IMR-90 (cell line): Measurements from ENCODE around the gene FANCG. TPM values are rescaled to one million over a fixed set of nuclear protein-coding genes. Genes with fewer than 3 reads are reported as not detected.

Source experiments
- ATAC-seq: fragments of 200-7000 bp; cut with Tn5 transposase; 2 replicates; pipeline ENCODE4 v1.9.1; 2020; ENCODE audit warnings: low read depth, mild to moderate bottlenecking, moderate library complexity
- BruUV-seq: library from RNA; stranded (reverse); fragments of 400-500 nt; replicated peaks from 2 replicates; lab custom pipeline; 2021; lab: Mats Ljungman, UMichigan
- CTCF ChIA-PET: fragments of 300-600 bp; formaldehyde crosslinking; extraction: SDS; loops from one replicate; lab custom pipeline; 2021; ENCODE audit warnings: antibody characterized with exemption; lab: Yijun Ruan, JAX
- POLR2A ChIA-PET: fragments of 300-600 bp; sonication (Branson Sonifier 250); formaldehyde crosslinking; loops from one replicate; lab custom pipeline; 2022; ENCODE audit warnings: antibody characterized with exemption; ENCODE audit not compliant: unreplicated experiment; lab: Charles Lee
- DNase-seq: peaks from one replicate; pipeline ENCODE4 v3.0.0; 2013
- H2AFZ ChIP-seq: replicated peaks from 2 replicates; pipeline ENCODE3; 2013; ENCODE audit warnings: low read length, mild to moderate bottlenecking; ENCODE audit not compliant: poor library complexity
- H2AK5ac ChIP-seq: 2 replicates; pipeline ENCODE4 v1.6.1; 2013; ENCODE audit warnings: low read depth, low read length, inconsistent platforms
- H2AK9ac ChIP-seq: replicated peaks from 2 replicates; pipeline ENCODE3; 2013; ENCODE audit warnings: mild to moderate bottlenecking, low read depth, low read length, moderate library complexity; ENCODE audit not compliant: poor library complexity
- H2BK120ac ChIP-seq: 2 replicates; pipeline ENCODE4 v1.6.1; 2013; ENCODE audit warnings: low read depth, low read length, inconsistent platforms
- H2BK15ac ChIP-seq: 3 replicates; pipeline ENCODE4 v1.6.1; 2013; ENCODE audit warnings: low read depth, low read length, inconsistent platforms
- H2BK20ac ChIP-seq: 2 replicates; pipeline ENCODE4 v1.6.1; 2013; ENCODE audit warnings: low read depth, mild to moderate bottlenecking, inconsistent platforms, low read length, moderate library complexity
- H2BK5ac ChIP-seq: 2 replicates; pipeline ENCODE4 v1.6.1; 2013; ENCODE audit warnings: mild to moderate bottlenecking, low read depth, low read length, inconsistent platforms; ENCODE audit not compliant: poor library complexity, severe bottlenecking
- H3K14ac ChIP-seq: replicated peaks from 2 replicates; pipeline ENCODE4 v1.6.1; 2013; ENCODE audit warnings: low read depth, low read length, inconsistent platforms
- H3K18ac ChIP-seq: 2 replicates; pipeline ENCODE4 v1.6.1; 2013; ENCODE audit warnings: low read depth, low read length, control low read depth
- H3K23ac ChIP-seq: 2 replicates; pipeline ENCODE4 v1.6.1; 2013; ENCODE audit warnings: low read depth, low read length, inconsistent platforms
- H3K27ac ChIP-seq: 2 replicates; pipeline ENCODE4 v1.5.1; 2013; ENCODE audit warnings: mild to moderate bottlenecking, control low read depth, low read length; ENCODE audit not compliant: insufficient read depth
- H3K27me3 ChIP-seq: 2 replicates; pipeline ENCODE4 v1.6.1; 2013; ENCODE audit warnings: low read length; ENCODE audit not compliant: control insufficient read depth, insufficient read depth
- H3K36me3 ChIP-seq: 2 replicates; pipeline ENCODE4 v1.6.1; 2013; ENCODE audit warnings: low read length, mixed read lengths; ENCODE audit not compliant: control insufficient read depth, insufficient read depth
- H3K4ac ChIP-seq: 2 replicates; pipeline ENCODE4 v1.6.1; 2013; ENCODE audit warnings: low read depth, low read length, inconsistent platforms
- H3K4me1 ChIP-seq: 2 replicates; pipeline ENCODE4 v1.6.1; 2013; ENCODE audit warnings: low read length, mixed read lengths; ENCODE audit not compliant: control insufficient read depth, insufficient read depth
- H3K4me2 ChIP-seq: 2 replicates; pipeline ENCODE4 v1.6.1; 2013; ENCODE audit warnings: low read depth, mild to moderate bottlenecking, control low read depth, low read length, moderate library complexity
- H3K4me3 ChIP-seq: 2 replicates; pipeline ENCODE4 v1.5.1; 2013; ENCODE audit warnings: low read depth, mild to moderate bottlenecking, control low read depth, low read length, moderate library complexity; ENCODE audit not compliant: insufficient read depth
- H3K56ac ChIP-seq: 2 replicates; pipeline ENCODE4 v1.6.1; 2013; ENCODE audit warnings: low read length, inconsistent platforms; ENCODE audit not compliant: insufficient read depth; ENCODE audit errors: extremely low read depth
- H3K79me1 ChIP-seq, 2 experiments: 2 replicates each; pipeline ENCODE4 v1.6.1; 2013; ENCODE audit warnings: low read length in 2 of 2, inconsistent platforms in 1 of 2, low read depth in 1 of 2
- H3K9ac ChIP-seq: 2 replicates; pipeline ENCODE4 v1.6.1; 2013; ENCODE audit warnings: low read depth, low read length, control low read depth
- H3K9me1 ChIP-seq: 2 replicates; pipeline ENCODE4 v1.6.1; 2013; ENCODE audit warnings: low read length, inconsistent platforms; ENCODE audit not compliant: insufficient read depth
- H3K9me3 ChIP-seq: 2 replicates; pipeline ENCODE4 v1.6.1; 2013; ENCODE audit warnings: low read length; ENCODE audit not compliant: control insufficient read depth, insufficient read depth
- H4K20me1 ChIP-seq: 2 replicates; pipeline ENCODE4 v1.6.1; 2013; ENCODE audit warnings: low read length, inconsistent platforms; ENCODE audit not compliant: insufficient read depth
- H4K5ac ChIP-seq: 2 replicates; pipeline ENCODE4 v1.6.1; 2013; ENCODE audit warnings: mild to moderate bottlenecking, low read depth, low read length, control low read depth
- H4K8ac ChIP-seq, 2 experiments: 2 replicates each; pipeline ENCODE4 v1.6.1; 2013; ENCODE audit warnings: low read depth in 2 of 2, low read length in 2 of 2, control low read depth in 1 of 2, inconsistent platforms in 1 of 2
- H4K91ac ChIP-seq: 2 replicates; pipeline ENCODE4 v1.6.1; 2013; ENCODE audit warnings: low read depth, low read length, inconsistent platforms; ENCODE audit not compliant: insufficient read depth
- BHLHE40 ChIP-seq: fragments of 150-350 bp; IDR thresholded peaks from 2 replicates; pipeline ENCODE4 v1.6.1; 2016; ENCODE audit warnings: mild to moderate bottlenecking, low read depth, low read length
- SMC3 ChIP-seq: fragments of 150-350 bp; IDR thresholded peaks from 2 replicates; pipeline ENCODE4 v1.6.1; 2016; ENCODE audit warnings: low read depth, mild to moderate bottlenecking, antibody characterized with exemption, low read length, moderate library complexity
- WGBS, 2 experiments: methylation state at CpG; one replicate each; pipeline versions ENCODE4 v1.1.5 to v1.1.7; 2013; ENCODE audit warnings: missing lambda C conversion rate in 2 of 2; ENCODE audit not compliant: insufficient read length in 1 of 2; ENCODE audit errors: extremely low coverage in 2 of 2; 5-methylcytosine and 5-hydroxymethylcytosine counted together
- dilution Hi-C: fragments of 300-500 bp; cut with HindIII; formaldehyde crosslinking; loops from one replicate; pipeline ENCODE4 v1.14.3; 2018; ENCODE audit warnings: low sequenced_read_pairs; ENCODE audit not compliant: unreplicated experiment
- in situ Hi-C: fragments of 300-500 bp; cut with MboI; formaldehyde crosslinking; loops from 3 replicates; pipeline ENCODE4 v1.14.3; 2019; ENCODE audit warnings: low sequenced_read_pairs, inconsistent platforms, mixed read lengths
- intact Hi-C: fragments of 100-400 bp; cut with micrococcal nuclease; formaldehyde crosslinking; loops from 2 replicates; pipeline ENCODE4 v1.10.0; 2022
- polyA plus RNA-seq, 3 experiments: library from polyadenylated mRNA; depleted of rRNA; stranded (reverse); fragments of >200 nt; gene quantifications; 2 replicates each; pipeline ENCODE4 v1.2.3, GENCODE V29; 2012; ENCODE audit warnings: low replicate concordance in 1 of 3
- total RNA-seq: library from RNA; depleted of rRNA; stranded (reverse); fragments of >200 nt; gene quantifications from 2 replicates; pipeline ENCODE4 v1.2.3, GENCODE V29; 2012

The FANCG gene
- total and polyA plus RNA-seq, 2 of the 4 experiments (the other 2 are of a cell fraction) = 16.1 to 19.3 TPM

DNA sequence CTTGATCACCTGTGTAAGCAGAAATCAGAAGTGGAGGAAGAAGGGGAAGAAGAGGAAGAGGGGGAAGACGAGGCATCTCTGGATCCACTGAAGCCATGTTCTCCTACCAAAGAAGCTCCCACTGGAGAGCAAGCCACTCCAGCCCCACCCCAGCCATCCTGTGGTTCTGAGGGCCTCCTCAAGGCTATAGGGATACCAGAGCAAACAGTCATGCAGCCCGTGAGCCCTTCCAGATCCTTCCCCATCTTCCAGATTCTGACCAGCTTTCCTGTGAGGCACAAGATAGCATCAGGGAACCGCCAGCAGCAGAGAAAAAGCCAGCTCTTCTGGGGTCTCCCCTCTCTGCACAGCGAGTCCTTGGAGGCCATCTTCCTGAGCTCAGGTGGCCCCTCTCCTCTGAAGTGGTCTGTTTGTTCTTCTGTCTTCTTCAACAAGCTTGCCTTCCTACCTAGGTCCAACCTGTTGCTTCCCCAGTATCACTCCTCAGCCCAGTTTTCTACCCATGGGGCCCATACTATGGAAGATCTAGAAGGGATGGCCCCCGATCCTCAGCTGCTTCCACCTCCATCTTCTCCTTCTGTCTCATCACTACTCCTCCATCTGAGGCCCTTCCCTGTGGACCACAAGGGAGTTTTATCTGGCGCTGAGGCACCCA is 36.7 kb downstream of the FANCG start:
- peaks cover 11% of the 10 kb centered on the region for H3K4me1 ChIP-seq
- no peak overlapping the region for H3K4me3 ChIP-seq
- H3K27ac ChIP-seq = no peak overlapping the region
- no peak overlapping the region for H4K5ac ChIP-seq
- no peak overlapping the region for H2BK120ac ChIP-seq
- H4K20me1 ChIP-seq = no peaks in the 10 kb centered on the region
- ChIA-PET POLR2A (no interaction called here), CTCF (interaction anchor here (0.6 to 0.9 kb wide), 2 partner anchors 8 to 337 kb away, joined by 3 to 6 read pairs; no protein-coding TSS in a partner anchor)
- no peaks in the 10 kb centered on the region; a peak in 1 of 4 replicates for H3K79me1 ChIP-seq
- ATAC-seq (no peak), DNase-seq (no peak)
- intact Hi-C loops (no loop called here), in situ Hi-C loops (no loop called here), dilution Hi-C loops (no loop called here)
- H3K36me3 ChIP-seq = peaks cover 14% of the 10 kb centered on the region
- H4K91ac ChIP-seq = no peak overlapping the region
- H3K9ac ChIP-seq = no peak overlapping the region
- H2BK5ac ChIP-seq = no peak overlapping the region
- H3K27me3 ChIP-seq = no peaks in the 10 kb centered on the region
- H2AK9ac ChIP-seq = no peak overlapping the region
- H2AK5ac ChIP-seq = no peak overlapping the region
- H3K18ac ChIP-seq = no peak overlapping the region
- no peak overlapping the region for H2BK20ac ChIP-seq
- H3K9me3 ChIP-seq = no peaks in the 10 kb centered on the region
- H3K56ac ChIP-seq = no peak overlapping the region
- H3K23ac ChIP-seq = no peak overlapping the region
- no peak overlapping the region for H3K14ac ChIP-seq
- no peak overlapping the region for H2AFZ ChIP-seq
- no peak overlapping the region for H3K4me2 ChIP-seq
- H3K4ac ChIP-seq = no peak overlapping the region
- WGBS, 2 experiments = 85% methylated on average over 4 of the region's 6 CpGs; no CpG with 5 or more reads in 1 of the 2 experiments
- BruUV-seq = no TSS peak
- no peak for TF ChIP-seq BHLHE40
- TF ChIP-seq SMC3 = no peak
- H2BK15ac ChIP-seq = no peak overlapping the region
- H3K9me1 ChIP-seq = peaks cover 12% of the 10 kb centered on the region; the same call in 1 of the 2 replicates
- H4K8ac ChIP-seq = no peak overlapping the region
